GM19324 (cell line): Measurements from ENCODE around the gene ZNF184.

Source experiments
- ATAC-seq: cut with Tn5 transposase; IDR thresholded peaks from one replicate; pipeline ENCODE4 v1.9.1; 2021; ENCODE audit warnings: mild to moderate bottlenecking, moderate library complexity; ENCODE audit not compliant: unreplicated experiment, low FRiP score

The ZNF184 gene

DNA sequence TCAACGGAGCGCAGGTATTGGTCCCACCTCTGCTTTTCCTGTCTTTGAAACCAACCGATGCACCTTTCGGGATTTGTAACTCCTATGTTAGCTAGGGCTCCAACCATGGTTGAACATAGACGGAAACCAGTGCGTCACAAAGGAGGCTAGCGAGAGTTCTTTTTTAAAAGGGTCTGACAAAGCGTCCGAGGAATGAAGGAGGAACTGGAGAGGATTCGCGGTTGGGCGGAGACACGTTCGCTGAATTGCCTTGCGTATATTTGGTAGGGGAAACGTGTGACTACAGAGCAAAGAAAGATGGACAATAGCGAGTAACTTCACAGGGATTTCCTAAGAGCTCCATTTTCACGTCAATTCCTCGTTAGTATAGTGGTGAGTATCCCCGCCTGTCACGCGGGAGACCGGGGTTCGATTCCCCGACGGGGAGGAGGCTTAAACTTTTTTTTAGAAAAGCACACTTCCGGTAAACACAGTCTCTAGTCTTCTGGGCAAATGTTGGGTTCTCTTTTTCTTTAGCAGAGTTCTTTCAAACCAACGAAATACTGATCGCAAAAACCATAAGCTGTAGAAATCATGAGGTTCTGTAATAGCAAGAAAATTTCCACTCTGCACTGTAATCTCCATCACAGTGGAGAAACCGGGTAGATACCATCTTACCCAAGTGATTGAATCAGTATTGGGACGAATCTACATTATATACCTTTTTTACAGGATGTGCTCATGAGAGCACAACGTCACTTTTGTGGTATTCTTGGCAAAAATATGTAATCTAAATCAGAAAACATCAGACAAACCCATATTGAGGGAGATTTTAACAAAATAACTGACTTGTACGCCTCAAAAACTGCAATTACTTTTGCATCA, 6.6 kb upstream of the ZNF184 start:
- ATAC-seq, result peak; percentile 50

DNA sequence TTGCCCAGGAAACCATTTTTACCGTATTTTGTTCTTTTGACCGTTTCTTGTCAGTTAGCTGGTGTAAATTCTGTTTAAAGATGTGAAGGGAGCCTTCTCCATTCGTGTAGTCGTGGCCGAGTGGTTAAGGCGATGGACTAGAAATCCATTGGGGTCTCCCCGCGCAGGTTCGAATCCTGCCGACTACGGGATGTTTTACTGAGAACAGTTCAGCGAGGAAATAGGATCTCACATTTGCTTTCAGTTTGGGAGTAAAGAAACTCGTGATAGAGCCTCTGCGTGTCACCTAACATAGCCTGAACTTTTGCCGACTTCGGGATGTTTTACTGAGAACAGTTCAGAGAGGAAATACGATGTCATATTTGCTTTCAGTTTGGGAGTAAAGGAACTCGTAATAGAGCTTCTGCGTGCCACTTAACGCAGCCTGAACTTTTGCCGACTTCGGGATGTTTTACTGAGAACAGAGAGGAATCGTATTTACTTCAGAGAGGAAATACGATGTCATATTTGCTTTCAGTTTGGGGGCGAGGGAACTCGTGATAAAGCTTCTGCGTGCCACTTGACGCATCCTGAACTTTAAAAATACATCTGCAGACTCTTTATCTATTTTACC, 5.9 kb upstream of the ZNF184 start:
- ATAC-seq, result peak; percentile 65

DNA sequence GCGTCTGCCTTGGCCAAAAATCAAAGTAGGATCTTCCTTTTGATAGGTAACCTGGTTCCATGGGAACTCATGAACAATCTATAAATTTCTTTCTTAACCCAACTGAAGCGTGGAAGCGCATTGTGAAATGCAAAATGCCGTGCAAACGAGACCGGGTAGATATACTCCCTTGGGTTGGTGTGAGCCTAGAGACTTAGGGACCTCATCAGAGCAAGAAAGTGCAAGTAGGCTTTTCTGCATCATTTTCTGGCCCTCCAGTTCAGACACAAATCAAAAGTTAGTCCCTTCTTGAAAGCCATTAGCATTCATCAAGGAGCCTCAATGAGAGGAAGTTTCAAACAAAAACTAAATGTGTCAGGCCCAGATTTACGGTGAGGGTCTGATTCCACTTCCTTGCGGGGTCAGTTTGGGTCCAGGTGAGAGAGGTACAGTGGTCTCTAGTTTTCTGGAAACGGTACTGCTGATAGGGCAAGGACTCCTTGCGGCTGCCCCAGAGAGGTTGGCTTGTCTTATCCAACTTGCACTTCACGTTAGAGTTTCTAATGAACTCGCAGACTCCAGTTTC, 5.3 kb upstream of the ZNF184 start:
- peak; percentile 30 for ATAC-seq

GRCh38 chr6:27477318-27478013, 4.6 kb upstream of the ZNF184 start:
- ATAC-seq, result no peak

- no peak for ATAC-seq
Observed at GRCh38 chr6:27476090-27476489, 3.2 kb upstream of the ZNF184 start.

DNA sequence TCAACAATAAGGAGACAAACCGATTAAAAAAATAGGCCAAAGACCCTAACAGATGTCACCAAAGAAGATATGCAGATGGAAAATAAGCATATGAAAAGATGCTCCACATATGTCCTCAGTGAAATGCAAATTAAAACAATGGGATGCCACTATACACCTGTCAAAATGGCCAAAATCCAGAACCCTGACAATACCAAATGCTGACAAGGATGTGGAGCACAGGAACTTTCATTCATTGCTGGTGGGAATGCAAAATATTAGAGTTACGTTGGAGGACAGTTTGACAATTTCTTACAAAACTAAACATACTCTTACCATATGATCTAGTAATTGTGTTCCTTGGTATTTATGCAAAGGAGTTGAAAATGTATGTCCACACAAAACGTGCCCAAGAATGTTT, 1.8 kb upstream of the ZNF184 start:
- no peak for ATAC-seq

DNA sequence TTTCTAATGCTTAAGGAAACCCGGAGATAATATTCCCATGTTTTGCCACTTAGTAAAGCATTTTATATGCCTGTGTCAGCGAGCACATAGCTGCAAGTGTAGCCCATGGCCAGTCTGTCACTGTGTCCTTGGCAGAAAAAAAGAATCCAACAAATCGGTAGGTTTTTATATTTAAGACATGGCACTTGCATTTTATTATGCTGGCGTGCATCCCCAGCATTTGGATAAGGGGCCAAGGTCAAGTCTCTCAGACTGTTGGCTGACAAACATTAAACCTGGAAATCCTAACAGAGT, 1.2 kb upstream of the ZNF184 start:
- ATAC-seq, result no peak

GRCh38 chr6:27472182-27472616, 706 bp downstream of the ZNF184 start:
- peak; percentile 21 for ATAC-seq

DNA sequence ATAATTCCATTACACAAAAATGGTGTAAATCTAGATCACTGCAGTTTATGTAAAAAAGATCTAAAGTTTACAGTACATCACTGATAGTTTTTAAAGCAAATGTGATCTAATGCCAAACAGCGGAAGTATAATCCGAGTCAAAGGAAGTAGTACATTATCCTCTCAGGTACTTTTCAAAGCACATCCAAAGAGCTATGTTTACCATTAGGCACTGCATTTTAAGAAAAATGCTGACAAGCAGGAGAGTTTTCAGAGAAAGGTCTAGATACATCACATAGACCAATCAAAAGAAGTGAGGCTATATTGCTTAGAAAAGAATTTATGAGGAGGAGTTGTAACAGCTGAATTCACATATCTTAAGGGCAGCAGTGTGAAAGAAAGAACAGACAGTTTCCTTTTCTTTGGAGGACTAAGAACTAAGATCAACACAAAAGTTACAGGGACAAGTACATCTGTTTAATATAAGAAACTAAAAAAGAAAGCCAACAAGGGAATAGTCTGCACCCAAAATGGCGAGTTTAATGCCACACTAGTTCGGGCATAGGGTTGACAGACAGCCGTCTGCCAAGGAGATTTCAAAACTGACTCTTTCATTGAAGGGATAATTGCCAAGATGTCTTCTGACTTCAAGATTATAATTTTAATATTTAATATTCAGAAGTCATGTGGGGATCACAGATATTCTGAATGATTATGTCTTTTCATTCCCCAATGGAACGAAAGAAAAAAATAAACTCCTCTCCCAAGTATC, 1.4 kb downstream of the ZNF184 start:
- no peak for ATAC-seq

GRCh38 chr6:27470023-27470422, 2.9 kb downstream of the ZNF184 start:
- no peak for ATAC-seq

- ATAC-seq, result no peak
Observed at GRCh38 chr6:27468334-27468733, 4.6 kb downstream of the ZNF184 start.

DNA sequence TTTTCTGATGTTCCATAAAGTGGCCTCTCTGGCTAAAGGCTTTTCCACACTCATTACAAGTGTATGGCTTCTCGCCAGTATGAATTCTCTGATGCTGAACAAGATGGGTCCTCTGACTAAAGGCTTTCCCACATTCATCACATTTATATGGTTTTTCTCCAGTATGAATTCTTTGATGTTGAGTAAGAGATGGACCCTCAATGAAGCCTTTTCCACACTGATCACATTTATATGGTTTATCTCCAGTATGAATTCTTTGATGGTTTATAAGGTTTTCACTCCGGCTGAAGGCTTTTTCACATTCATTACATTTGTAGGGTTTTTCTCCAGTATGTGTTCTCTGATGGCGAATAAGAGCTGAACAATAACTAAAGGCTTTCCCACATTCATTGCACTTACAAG, 20.4 kb downstream of the ZNF184 start:
- no peak for ATAC-seq

DNA sequence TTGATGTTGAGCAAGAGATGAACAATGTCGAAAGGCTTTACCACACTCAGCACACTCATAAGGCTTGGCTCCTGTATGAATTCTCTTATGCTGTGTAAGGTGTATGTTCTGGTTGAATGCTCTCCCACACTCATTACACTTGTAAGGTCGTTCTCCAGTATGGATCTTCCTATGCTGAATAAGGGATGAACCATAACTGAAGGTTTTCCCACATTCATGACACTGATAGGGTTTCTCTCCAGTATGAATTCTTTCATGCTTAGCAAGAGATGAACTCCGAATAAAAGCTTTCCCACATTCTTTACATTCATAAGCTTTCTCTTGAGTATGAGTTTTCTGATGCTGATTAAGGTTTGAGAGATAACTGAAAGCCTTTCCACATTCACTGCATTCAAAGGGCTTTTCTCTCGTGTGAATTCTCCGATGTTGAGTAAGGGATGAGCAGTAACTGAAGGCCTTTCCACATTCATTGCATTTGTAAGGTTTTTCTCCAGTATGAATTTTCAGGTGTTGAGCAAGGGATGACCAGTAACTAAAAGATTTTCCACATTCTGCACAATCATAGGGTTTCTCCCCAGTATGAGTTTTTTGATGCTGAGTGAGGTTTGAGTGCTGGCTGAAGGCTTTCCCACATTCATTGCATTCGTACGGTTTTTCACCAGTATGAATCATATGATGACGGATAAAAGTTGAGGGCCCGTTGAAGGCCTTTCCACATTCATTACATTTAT, 21.1 kb downstream of the ZNF184 start:
- ATAC-seq, result no peak

GRCh38 chr6:27448456-27448855, 24.4 kb downstream of the ZNF184 start:
- ATAC-seq, result no peak

DNA sequence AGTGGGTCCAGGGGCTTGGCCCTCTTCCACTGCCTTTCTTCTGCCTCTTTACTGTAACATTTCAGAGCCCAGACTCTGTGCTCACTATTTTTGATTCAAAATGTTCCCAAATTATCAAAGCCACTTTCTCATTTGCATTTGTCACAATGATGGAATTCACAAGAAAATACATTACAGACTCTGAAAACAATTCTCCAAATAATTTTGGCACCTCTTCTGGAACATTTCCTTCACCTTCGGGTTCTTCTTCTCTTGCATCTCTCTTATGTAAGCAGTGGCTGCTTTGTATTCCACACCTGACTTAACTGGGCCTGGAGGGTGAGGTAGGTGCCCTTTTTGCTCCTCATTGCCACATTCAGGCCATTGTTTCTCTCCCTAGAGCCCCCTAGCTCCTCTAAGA, 30.0 kb downstream of the ZNF184 start:
- ATAC-seq, result no peak

GRCh38 chr6:27441001-27441400, 31.9 kb downstream of the ZNF184 start:
- no peak for ATAC-seq

- ATAC-seq, result no peak
Observed at GRCh38 chr6:27439371-27439770, 33.5 kb downstream of the ZNF184 start.

DNA sequence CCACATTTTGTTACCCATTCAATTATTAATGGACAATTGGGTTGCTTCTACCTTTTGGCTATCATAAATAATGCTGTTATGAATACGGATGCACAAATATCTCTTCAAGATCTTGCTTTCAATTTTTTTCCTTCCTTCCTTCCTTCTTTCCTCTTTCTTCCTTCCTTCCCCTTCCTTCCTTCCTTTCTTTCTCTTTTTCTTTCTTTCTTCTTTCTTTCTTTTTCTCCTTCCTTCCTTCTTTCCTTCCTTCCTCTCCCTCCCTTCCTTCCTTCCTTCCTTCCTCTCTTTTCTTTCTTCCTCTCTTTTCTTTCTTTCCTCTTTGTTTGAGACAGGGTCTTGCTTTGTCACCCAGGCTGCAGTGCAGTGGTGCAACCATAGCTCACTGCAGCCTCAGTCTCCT, 39.2 kb downstream of the ZNF184 start:
- ATAC-seq, result no peak

DNA sequence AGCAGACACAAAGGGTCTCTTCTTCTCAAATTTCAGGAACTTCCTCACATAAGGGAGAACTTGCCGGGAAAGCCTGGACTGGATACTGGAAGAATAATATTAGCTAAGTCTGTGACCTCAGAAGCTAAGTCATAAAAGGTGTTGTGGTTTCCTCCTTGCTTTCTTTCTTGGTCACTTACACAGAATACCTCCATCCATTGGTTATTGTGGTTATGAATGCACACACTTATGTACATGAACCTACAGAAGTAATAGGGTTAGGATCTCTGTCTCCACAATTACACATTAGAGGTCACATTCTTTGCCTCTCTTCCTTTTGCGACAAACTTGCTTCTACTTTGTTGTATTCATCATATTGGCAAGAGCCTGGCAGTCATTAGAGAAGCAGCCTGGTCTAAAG, 43.9 kb downstream of the ZNF184 start:
- no peak for ATAC-seq

DNA sequence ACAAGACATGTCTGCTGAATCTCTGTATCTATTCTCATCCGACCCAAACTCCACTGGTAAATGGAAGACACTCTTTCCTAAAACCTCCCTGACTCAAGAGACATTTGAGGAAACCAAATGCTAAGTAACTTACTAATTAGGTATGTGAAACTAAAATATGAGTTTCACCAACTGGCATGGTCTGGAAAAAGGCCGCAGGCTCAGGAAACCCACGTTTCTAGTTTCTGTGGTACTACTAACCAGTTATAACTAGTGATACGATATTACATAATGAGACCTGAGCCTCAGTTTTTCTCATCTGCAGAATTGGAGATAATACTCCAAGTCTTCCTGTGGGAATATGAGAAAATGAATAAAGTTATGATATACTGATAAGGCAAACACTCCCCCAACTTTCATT, 44.4 kb downstream of the ZNF184 start:
- ATAC-seq, result no peak
